Body of pancreas (tissue), 4 donors: ENCODE data around the gene DRAM1.

Experiments used
- POLR2A ChIP-seq, 3 donors: fragments of 450-650 bp; IDR thresholded peaks; one replicate each; pipeline ENCODE4 v1.6.1; 2016; ENCODE audit warnings: antibody characterized with exemption in 3 of 3, mild to moderate bottlenecking in 2 of 3
- TF ChIP-seq, protein P1 (sequence below), 7 experiments: fragments of 450-650 bp in 4 of 7; fragments of 200-600 bp in 3 of 7; sonication (generic) in 3 of 7; IDR thresholded peaks; one replicate each; pipeline ENCODE4 v1.5.1; 2016 to 2019; ENCODE audit warnings: antibody characterized with exemption in 7 of 7

- TF ChIP-seq, protein P1, sequence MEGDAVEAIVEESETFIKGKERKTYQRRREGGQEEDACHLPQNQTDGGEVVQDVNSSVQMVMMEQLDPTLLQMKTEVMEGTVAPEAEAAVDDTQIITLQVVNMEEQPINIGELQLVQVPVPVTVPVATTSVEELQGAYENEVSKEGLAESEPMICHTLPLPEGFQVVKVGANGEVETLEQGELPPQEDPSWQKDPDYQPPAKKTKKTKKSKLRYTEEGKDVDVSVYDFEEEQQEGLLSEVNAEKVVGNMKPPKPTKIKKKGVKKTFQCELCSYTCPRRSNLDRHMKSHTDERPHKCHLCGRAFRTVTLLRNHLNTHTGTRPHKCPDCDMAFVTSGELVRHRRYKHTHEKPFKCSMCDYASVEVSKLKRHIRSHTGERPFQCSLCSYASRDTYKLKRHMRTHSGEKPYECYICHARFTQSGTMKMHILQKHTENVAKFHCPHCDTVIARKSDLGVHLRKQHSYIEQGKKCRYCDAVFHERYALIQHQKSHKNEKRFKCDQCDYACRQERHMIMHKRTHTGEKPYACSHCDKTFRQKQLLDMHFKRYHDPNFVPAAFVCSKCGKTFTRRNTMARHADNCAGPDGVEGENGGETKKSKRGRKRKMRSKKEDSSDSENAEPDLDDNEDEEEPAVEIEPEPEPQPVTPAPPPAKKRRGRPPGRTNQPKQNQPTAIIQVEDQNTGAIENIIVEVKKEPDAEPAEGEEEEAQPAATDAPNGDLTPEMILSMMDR (IDR thresholded peaks at IDR 0.05), result no peak
- no peak for TF ChIP-seq POLR2A (IDR thresholded peaks at IDR 0.05)
These were observed 17.4 kb upstream of the DRAM1 start for GRCh38 chr12:101859664-101860607.
